Panc1 (cell line): ENCODE results near the gene AP1G2. TPM values are rescaled to one million over a fixed set of nuclear protein-coding genes. Genes with fewer than 3 reads are reported as not detected.

ENCODE experiments used
- ATAC-seq: fragments of 200-7000 bp; cut with Tn5 transposase; 2 replicates; pipeline ENCODE4 v1.9.1; 2020; ENCODE audit warnings: mild to moderate bottlenecking, moderate library complexity
- BruUV-seq: library from RNA; stranded (reverse); fragments of 400-500 nt; replicated peaks from 2 replicates; lab custom pipeline; 2021; lab: Mats Ljungman, UMichigan
- CTCF ChIA-PET: fragments of 300-600 bp; sonication (Branson Sonifier 250); formaldehyde crosslinking; loops from one replicate; lab custom pipeline; 2022; ENCODE audit warnings: antibody characterized with exemption; lab: Charles Lee
- POLR2A ChIA-PET: fragments of 300-600 bp; sonication (Branson Sonifier 250); formaldehyde crosslinking; loops from one replicate; lab custom pipeline; 2022; ENCODE audit warnings: antibody characterized with exemption; lab: Charles Lee
- DNase-seq: peaks from one replicate; pipeline ENCODE4 v3.0.0-alpha.2; 2010; ENCODE audit warnings: low read depth, low spot score
- H3K27ac ChIP-seq: 2 replicates; pipeline ENCODE4 v1.5.1; 2011; ENCODE audit warnings: mild to moderate bottlenecking, low read length, inconsistent platforms
- H3K27me3 ChIP-seq: fragments of 200-500 bp; sonication (Bioruptor generic); 2 replicates; pipeline ENCODE4 v1.6.0; 2014; ENCODE audit warnings: low read length, inconsistent platforms; ENCODE audit not compliant: control insufficient read depth, insufficient read depth
- H3K36me3 ChIP-seq: fragments of 200-500 bp; sonication (Bioruptor generic); 2 replicates; pipeline ENCODE4 v1.5.1; 2014; ENCODE audit warnings: inconsistent platforms, mild to moderate bottlenecking, low read length, moderate library complexity; ENCODE audit not compliant: control insufficient read depth, insufficient read depth
- H3K4me1 ChIP-seq: 2 replicates; pipeline ENCODE4 v1.5.1; 2011; ENCODE audit warnings: inconsistent platforms, mild to moderate bottlenecking, low read length, moderate library complexity; ENCODE audit not compliant: control insufficient read depth, insufficient read depth
- H3K4me3 ChIP-seq, 2 experiments: 2 replicates each; pipeline ENCODE4 v1.5.1; 2011 to 2012; ENCODE audit warnings: low read depth in 2 of 2, low read length in 2 of 2, mild to moderate bottlenecking in 2 of 2, inconsistent platforms in 1 of 2, moderate library complexity in 1 of 2
- H3K9me3 ChIP-seq: fragments of 200-500 bp; sonication (Bioruptor generic); 2 replicates; pipeline ENCODE4 v1.5.1; 2014; ENCODE audit warnings: low read depth, mild to moderate bottlenecking, inconsistent platforms, low read length, moderate library complexity; ENCODE audit not compliant: control insufficient read depth, insufficient read depth
- POLR2AphosphoS5 ChIP-seq: IDR thresholded peaks from 2 replicates; pipeline ENCODE4 v1.6.1; 2012; ENCODE audit warnings: mild to moderate bottlenecking, low read depth, low read length, moderate library complexity
- REST ChIP-seq, 2 experiments: IDR thresholded peaks; 2 replicates each; pipeline ENCODE4 v1.6.1; 2011 to 2012; ENCODE audit warnings: low read depth in 2 of 2, control low read depth in 1 of 2, low read length in 1 of 2, mild to moderate bottlenecking in 1 of 2, moderate library complexity in 1 of 2; ENCODE audit not compliant: insufficient read depth in 1 of 2
- SIN3A ChIP-seq: IDR thresholded peaks from 2 replicates; pipeline ENCODE4 v1.6.1; 2012; ENCODE audit warnings: low read depth, mild to moderate bottlenecking, low read length, moderate library complexity, borderline replicate concordance; ENCODE audit not compliant: insufficient read depth
- TCF7L2 ChIP-seq: IDR thresholded peaks from 2 replicates; pipeline ENCODE4 v1.6.1; 2011; ENCODE audit warnings: mild to moderate bottlenecking, low read depth, low read length, inconsistent platforms
- in situ Hi-C: cut with HindIII; loops from 2 replicates; pipeline ENCODE4 v1.10.0; 2016; ENCODE audit warnings: low sequenced_read_pairs, low pct_unique_long_range_greater_than_20kb
- intact Hi-C: fragments of 100-400 bp; cut with micrococcal nuclease; formaldehyde crosslinking; loops from one replicate; pipeline ENCODE4 v1.10.0; 2022; ENCODE audit not compliant: unreplicated experiment
- total RNA-seq: library from RNA; stranded (reverse); gene quantifications from one replicate; pipeline ENCODE4 v1.2.1, GENCODE V29; 2021; ENCODE audit not compliant: unreplicated experiment
- TF ChIP-seq, protein P1 (sequence below): fragments of 450-650 bp; IDR thresholded peaks from 2 replicates; pipeline ENCODE4 v1.5.1; 2017; ENCODE audit warnings: mild to moderate bottlenecking

Gene AP1G2
- total RNA-seq, 1 experiment from 2014 or later: 61.6 TPM

DNA sequence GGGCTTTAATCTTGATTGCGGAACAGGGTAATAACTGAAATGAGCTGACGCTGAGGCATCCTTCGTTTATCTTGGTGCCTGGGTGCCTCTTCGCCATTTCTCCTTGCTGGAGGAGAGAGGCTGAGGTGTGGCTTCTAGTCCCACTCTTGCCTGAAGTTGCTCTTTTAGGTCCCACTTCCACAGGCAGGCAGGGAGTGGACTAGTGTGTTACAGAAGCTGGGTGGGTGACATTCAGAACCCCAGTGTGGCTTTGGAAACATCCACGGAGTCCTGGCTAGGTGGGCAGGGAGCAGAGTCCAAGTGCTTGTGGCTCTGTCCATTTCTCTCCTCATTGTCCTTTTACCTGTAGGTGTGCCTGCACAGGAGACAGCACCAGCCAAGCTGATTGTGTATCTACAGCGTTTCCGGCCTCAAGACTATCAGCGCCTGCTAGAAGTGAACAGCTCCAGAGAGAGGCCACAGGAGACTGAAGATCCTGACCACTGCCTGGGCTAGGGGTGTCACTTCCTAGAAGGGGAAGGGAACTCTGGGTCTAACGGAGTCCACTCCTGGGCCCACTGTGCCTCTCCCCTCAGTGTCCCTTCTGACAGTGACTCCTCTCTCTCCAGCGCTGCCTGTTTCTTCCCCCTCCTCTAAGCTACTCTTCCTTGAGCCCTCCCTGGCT is 9.1 kb downstream of the AP1G2 start:
- Histone ChIP-seq H3K4me1 (no peaks in the 10 kb centered on the region), H3K27ac (no peak overlapping the region), H3K27me3 (no peaks in the 10 kb centered on the region), H3K4me3 (no peak overlapping the region), H3K9me3 (no peaks in the 10 kb centered on the region), H3K36me3 (peaks cover 5% of the 10 kb centered on the region; the same call in 1 of the 2 replicates)
- no peak for ATAC-seq
- BruUV-seq: no TSS peak
- in situ Hi-C loops (no loop called here), intact Hi-C loops (loop anchor here (2.0 to 10.0 kb wide), 2 partner anchors 80 to 234 kb away; partner anchors contain the start of gene PABPN1)
- ChIA-PET POLR2A (interaction anchor here (1.0 kb wide), 1 partner anchor 219 kb away, joined by 3 read pairs; no protein-coding TSS in a partner anchor), CTCF (interaction anchor here (0.6 to 2.4 kb wide), 2 partner anchors 80 to 130 kb away, joined by 4 to 13 read pairs; no protein-coding TSS in a partner anchor)
- DNase-seq: no peak
- TF ChIP-seq TCF7L2: no peak

- ChIA-PET CTCF (interaction anchor here (0.6 kb wide), 1 partner anchor 130 kb away, joined by 4 read pairs; no protein-coding TSS in a partner anchor), POLR2A (no interaction called here)
- TF ChIP-seq POLR2AphosphoS5 (no peak), REST (IDR thresholded peaks at IDR 0.05; ENCODE audit: insufficient read depth in 1 of 2, low read depth in 2 of 2, low read length in 1 of 2) (no peak), SIN3A (no peak), TCF7L2 (no peak)
- TF ChIP-seq, protein P1, sequence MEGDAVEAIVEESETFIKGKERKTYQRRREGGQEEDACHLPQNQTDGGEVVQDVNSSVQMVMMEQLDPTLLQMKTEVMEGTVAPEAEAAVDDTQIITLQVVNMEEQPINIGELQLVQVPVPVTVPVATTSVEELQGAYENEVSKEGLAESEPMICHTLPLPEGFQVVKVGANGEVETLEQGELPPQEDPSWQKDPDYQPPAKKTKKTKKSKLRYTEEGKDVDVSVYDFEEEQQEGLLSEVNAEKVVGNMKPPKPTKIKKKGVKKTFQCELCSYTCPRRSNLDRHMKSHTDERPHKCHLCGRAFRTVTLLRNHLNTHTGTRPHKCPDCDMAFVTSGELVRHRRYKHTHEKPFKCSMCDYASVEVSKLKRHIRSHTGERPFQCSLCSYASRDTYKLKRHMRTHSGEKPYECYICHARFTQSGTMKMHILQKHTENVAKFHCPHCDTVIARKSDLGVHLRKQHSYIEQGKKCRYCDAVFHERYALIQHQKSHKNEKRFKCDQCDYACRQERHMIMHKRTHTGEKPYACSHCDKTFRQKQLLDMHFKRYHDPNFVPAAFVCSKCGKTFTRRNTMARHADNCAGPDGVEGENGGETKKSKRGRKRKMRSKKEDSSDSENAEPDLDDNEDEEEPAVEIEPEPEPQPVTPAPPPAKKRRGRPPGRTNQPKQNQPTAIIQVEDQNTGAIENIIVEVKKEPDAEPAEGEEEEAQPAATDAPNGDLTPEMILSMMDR: no peak
- Histone ChIP-seq H3K27ac (no peak overlapping the region; the same call in 1 of the 2 replicates), H3K9me3 (no peaks in the 10 kb centered on the region), H3K4me3 (no peak overlapping the region), H3K36me3 (peaks cover 5% of the 10 kb centered on the region; the same call in 1 of the 2 replicates), H3K27me3 (no peaks in the 10 kb centered on the region), H3K4me1 (no peaks in the 10 kb centered on the region)
- in situ Hi-C loops (no loop called here), intact Hi-C loops (loop anchor here (2.0 to 10.0 kb wide), 2 partner anchors 79 to 233 kb away; partner anchors contain the start of gene PABPN1)
- DNase-seq: no peak
- no peak for ATAC-seq
- no TSS peak for BruUV-seq
Measured at GRCh38 chr14:23557946-23558345, 9.6 kb downstream of the AP1G2 start.
